ENCODE results near the gene KLK12.
"Not testable (repeated sequence)": the region's sequence is repeated elsewhere in the genome, so short reads cannot be mapped to it uniquely, and the experiment has no call there.

The KLK12 gene

GRCh38 chr19:51015691-51016267 is 19.0 kb downstream of the KLK12 start:
- no peak for DNase-seq (ENCODE audit: low spot score)

- DNase-seq (ENCODE audit: low spot score) = no peak
These were observed 20.6 kb downstream of the KLK12 start for GRCh38 chr19:51014242-51014641.

- DNase-seq (ENCODE audit: low spot score) = no peak
These were observed 22.1 kb downstream of the KLK12 start for GRCh38 chr19:51012661-51013190.

GRCh38 chr19:51010066-51010795 is 24.6 kb downstream of the KLK12 start:
- DNase-seq (ENCODE audit: low spot score) = no peak

GRCh38 chr19:51009061-51009891 is 25.5 kb downstream of the KLK12 start:
- no peak for DNase-seq (ENCODE audit: low spot score)

GRCh38 chr19:51007488-51007887 is 27.3 kb downstream of the KLK12 start:
- no peak for DNase-seq (ENCODE audit: low spot score)

GRCh38 chr19:51006406-51006805 is 28.4 kb downstream of the KLK12 start:
- DNase-seq (ENCODE audit: low spot score) = no peak

- no peak for DNase-seq (ENCODE audit: low spot score)
These were observed 29.6 kb downstream of the KLK12 start for GRCh38 chr19:51005248-51005647.

- no peak for DNase-seq (ENCODE audit: low spot score)
These were observed 31.5 kb downstream of the KLK12 start for GRCh38 chr19:51003316-51003715.

- peak; percentile 59 for DNase-seq (ENCODE audit: low spot score)
These were observed 32.1 kb downstream of the KLK12 start for GRCh38 chr19:51002542-51003311.

GRCh38 chr19:51002089-51002532 is 32.7 kb downstream of the KLK12 start:
- DNase-seq (ENCODE audit: low spot score) = no peak

- no peak for DNase-seq (ENCODE audit: low spot score)
These were observed 33.3 kb downstream of the KLK12 start, which contains the start of gene KLK8 for GRCh38 chr19:51001515-51001914. KLK8 (minus strand) TSS chr19:51001604; CDS start chr19:51001167, 437 bp downstream.

GRCh38 chr19:51000981-51001380 is 33.8 kb downstream of the KLK12 start:
- DNase-seq (ENCODE audit: low spot score) = no peak

- no peak for DNase-seq (ENCODE audit: low spot score)
These were observed 34.4 kb downstream of the KLK12 start for GRCh38 chr19:51000426-51000825.

GRCh38 chr19:50998686-50999085 is 36.1 kb downstream of the KLK12 start:
- no peak for DNase-seq (ENCODE audit: low spot score)

GRCh38 chr19:50998061-50998460 is 36.7 kb downstream of the KLK12 start:
- DNase-seq (ENCODE audit: low spot score) = no peak

GRCh38 chr19:50994129-50994528 is 40.7 kb downstream of the KLK12 start:
- no peak for DNase-seq (ENCODE audit: low spot score)

- no peak for DNase-seq (ENCODE audit: low spot score)
These were observed 42.2 kb downstream of the KLK12 start for GRCh38 chr19:50992666-50993035.

- not testable (repeated sequence) for DNase-seq (ENCODE audit: low spot score)
These were observed 50.4 kb downstream of the KLK12 start for GRCh38 chr19:50984416-50984815.

GRCh38 chr19:50983625-50984292 is 51.0 kb downstream of the KLK12 start, which contains the start of gene KLK7:
KLK7 (minus strand) TSS chr19:50983917; CDS start chr19:50982399, 1,518 bp downstream.
- DNase-seq (ENCODE audit: low spot score) = no peak

- DNase-seq (ENCODE audit: low spot score) = no peak
These were observed 52.6 kb downstream of the KLK12 start for GRCh38 chr19:50982186-50982585.

All from hematopoietic multipotent progenitor cell treated with erythropoietin and hydrocortisone succinate and interleukin-3 and kit ligand, for 15 days (in vitro differentiated cells).